Measurements from ENCODE around the gene CNTNAP3. TPM values are rescaled to one million over a fixed set of nuclear protein-coding genes. Genes with fewer than 3 reads are reported as not detected.
"Not testable (repeated sequence)": the region's sequence is repeated elsewhere in the genome, so short reads cannot be mapped to it uniquely, and the experiment has no call there.

CNTNAP3 gene
- total RNA-seq, 2 experiments from 2014 or later: not detected

- H3K4me3 Mint-ChIP-seq; POLR2A ChIA-PET; H3K27me3 Mint-ChIP-seq; DNase-seq; H3K36me3 Mint-ChIP-seq; H3K9me3 Mint-ChIP-seq; H3K27ac Mint-ChIP-seq; H3K4me1 Mint-ChIP-seq; ATAC-seq (ENCODE audit: low read depth): not testable (repeated sequence)
These were observed 249.7 kb downstream of the CNTNAP3 start for GRCh38 chr9:39038221-39038620.

GRCh38 chr9:39033849-39034248 is 254.1 kb downstream of the CNTNAP3 start:
- H3K27ac Mint-ChIP-seq; POLR2A ChIA-PET; H3K4me1 Mint-ChIP-seq; H3K9me3 Mint-ChIP-seq; H3K36me3 Mint-ChIP-seq; ATAC-seq (ENCODE audit: low read depth); H3K4me3 Mint-ChIP-seq; H3K27me3 Mint-ChIP-seq; DNase-seq: not testable (repeated sequence)

- DNase-seq; H3K36me3 Mint-ChIP-seq; H3K9me3 Mint-ChIP-seq; H3K27ac Mint-ChIP-seq; H3K4me3 Mint-ChIP-seq; H3K27me3 Mint-ChIP-seq; H3K4me1 Mint-ChIP-seq; POLR2A ChIA-PET; ATAC-seq (ENCODE audit: low read depth): not testable (repeated sequence)
These were observed 257.6 kb downstream of the CNTNAP3 start for GRCh38 chr9:39030204-39031019.

GRCh38 chr9:39028855-39029254 is 259.1 kb downstream of the CNTNAP3 start:
- H3K36me3 Mint-ChIP-seq; DNase-seq; H3K4me1 Mint-ChIP-seq; ATAC-seq (ENCODE audit: low read depth); H3K27ac Mint-ChIP-seq; H3K9me3 Mint-ChIP-seq; H3K27me3 Mint-ChIP-seq; H3K4me3 Mint-ChIP-seq; POLR2A ChIA-PET: not testable (repeated sequence)

- H3K4me1 Mint-ChIP-seq; ATAC-seq (ENCODE audit: low read depth); POLR2A ChIA-PET: not testable (repeated sequence)
These were observed 259.8 kb downstream of the CNTNAP3 start for GRCh38 chr9:39028168-39028567.

GRCh38 chr9:39025911-39026588 is 261.9 kb downstream of the CNTNAP3 start:
- H3K4me1 Mint-ChIP-seq; POLR2A ChIA-PET; H3K4me3 Mint-ChIP-seq; H3K9me3 Mint-ChIP-seq; H3K36me3 Mint-ChIP-seq; ATAC-seq (ENCODE audit: low read depth); H3K27ac Mint-ChIP-seq; H3K27me3 Mint-ChIP-seq; DNase-seq: not testable (repeated sequence)

More at GRCh38 chr9:39028168-39028567, 259.8 kb downstream of the CNTNAP3 start:
- not testable (repeated sequence) for H3K27ac Mint-ChIP-seq, H3K27me3 Mint-ChIP-seq, DNase-seq, H3K36me3 Mint-ChIP-seq, H3K4me3 Mint-ChIP-seq, H3K9me3 Mint-ChIP-seq

Other genes starting within 250 kb of the CNTNAP3 start
- gene SPATA31A1, start 67.5 kb upstream of the CNTNAP3 start, total RNA-seq: not detected